ENCODE measurements around the gene SUN5. TPM values are rescaled to one million over a fixed set of nuclear protein-coding genes. Genes with fewer than 3 reads are reported as not detected.

The SUN5 gene
- total RNA-seq, 1 donor from 2014 or later: not detected

GRCh38 chr20:32966881-32967781, 37.1 kb downstream of the SUN5 start:
- no peaks in the 10 kb centered on the region for H3K9me3 Mint-ChIP-seq (ENCODE audit: unreplicated experiment)
- peak; percentile 80 for DNase-seq (ENCODE audit: extremely low spot score, unreplicated experiment)
- no peaks in the 10 kb centered on the region for H3K4me1 Mint-ChIP-seq (ENCODE audit: unreplicated experiment)
- no peak overlapping the region for H3K27ac Mint-ChIP-seq (ENCODE audit: unreplicated experiment)
- no peaks in the 10 kb centered on the region for H3K36me3 Mint-ChIP-seq (ENCODE audit: unreplicated experiment)
- no peak for TF ChIP-seq CTCF (IDR thresholded peaks at IDR 0.05)
- peaks cover 9% of the 10 kb centered on the region for H3K27me3 Mint-ChIP-seq (ENCODE audit: unreplicated experiment)
- H3K4me3 Mint-ChIP-seq (ENCODE audit: unreplicated experiment): no peak overlapping the region

- H3K4me1 Mint-ChIP-seq (ENCODE audit: unreplicated experiment): no peaks in the 10 kb centered on the region
- no peak overlapping the region for H3K4me3 Mint-ChIP-seq (ENCODE audit: unreplicated experiment)
- no peak for TF ChIP-seq CTCF (IDR thresholded peaks at IDR 0.05)
- H3K27ac Mint-ChIP-seq (ENCODE audit: unreplicated experiment): no peak overlapping the region
- no peaks in the 10 kb centered on the region for H3K36me3 Mint-ChIP-seq (ENCODE audit: unreplicated experiment)
- no peaks in the 10 kb centered on the region for H3K9me3 Mint-ChIP-seq (ENCODE audit: unreplicated experiment)
- peak; percentile 48 for DNase-seq (ENCODE audit: extremely low spot score, unreplicated experiment)
- H3K27me3 Mint-ChIP-seq (ENCODE audit: unreplicated experiment): peaks cover 9% of the 10 kb centered on the region
Observed at GRCh38 chr20:32966382-32966781, 37.9 kb downstream of the SUN5 start.

- Mint-ChIP-seq H3K4me1 (ENCODE audit: unreplicated experiment) (no peaks in the 10 kb centered on the region), H3K27ac (ENCODE audit: unreplicated experiment) (no peak overlapping the region), H3K36me3 (ENCODE audit: unreplicated experiment) (no peaks in the 10 kb centered on the region), H3K9me3 (ENCODE audit: unreplicated experiment) (no peaks in the 10 kb centered on the region), H3K27me3 (ENCODE audit: unreplicated experiment) (peaks cover 9% of the 10 kb centered on the region), H3K4me3 (ENCODE audit: unreplicated experiment) (no peak overlapping the region)
- peak; percentile 73 for DNase-seq (ENCODE audit: extremely low spot score, unreplicated experiment)
- TF ChIP-seq CTCF (IDR thresholded peaks at IDR 0.05): no peak
Observed at GRCh38 chr20:32965581-32966373, 38.5 kb downstream of the SUN5 start.

GRCh38 chr20:32965115-32965514, 39.1 kb downstream of the SUN5 start:
- H3K4me1 Mint-ChIP-seq (ENCODE audit: unreplicated experiment): no peaks in the 10 kb centered on the region
- H3K4me3 Mint-ChIP-seq (ENCODE audit: unreplicated experiment): no peak overlapping the region
- peak; percentile 48 for DNase-seq (ENCODE audit: extremely low spot score, unreplicated experiment)
- H3K27me3 Mint-ChIP-seq (ENCODE audit: unreplicated experiment): peaks cover 9% of the 10 kb centered on the region
- TF ChIP-seq CTCF (IDR thresholded peaks at IDR 0.05): no peak
- no peaks in the 10 kb centered on the region for H3K36me3 Mint-ChIP-seq (ENCODE audit: unreplicated experiment)
- no peaks in the 10 kb centered on the region for H3K9me3 Mint-ChIP-seq (ENCODE audit: unreplicated experiment)
- no peak overlapping the region for H3K27ac Mint-ChIP-seq (ENCODE audit: unreplicated experiment)

GRCh38 chr20:32964575-32964974, 39.7 kb downstream of the SUN5 start:
- H3K4me1 Mint-ChIP-seq (ENCODE audit: unreplicated experiment): no peaks in the 10 kb centered on the region
- peaks cover 9% of the 10 kb centered on the region for H3K27me3 Mint-ChIP-seq (ENCODE audit: unreplicated experiment)
- no peak overlapping the region for H3K27ac Mint-ChIP-seq (ENCODE audit: unreplicated experiment)
- H3K9me3 Mint-ChIP-seq (ENCODE audit: unreplicated experiment): no peaks in the 10 kb centered on the region
- DNase-seq (ENCODE audit: extremely low spot score, unreplicated experiment): peak; percentile 49
- no peaks in the 10 kb centered on the region for H3K36me3 Mint-ChIP-seq (ENCODE audit: unreplicated experiment)
- TF ChIP-seq CTCF (IDR thresholded peaks at IDR 0.05): no peak
- no peak overlapping the region for H3K4me3 Mint-ChIP-seq (ENCODE audit: unreplicated experiment)

All from osteocyte (in vitro differentiated cells).